GM23338 (cell line): ENCODE data around the gene BCR. TPM values are rescaled to one million over a fixed set of nuclear protein-coding genes. Genes with fewer than 3 reads are reported as not detected.

Experiments used
- ATAC-seq: fragments of 200-7000 bp; cut with Tn5 transposase; 3 replicates; pipeline ENCODE4 v1.9.1; 2020
- DNase-seq: peaks from one replicate; pipeline ENCODE4 v3.0.0-alpha.2; 2015; ENCODE audit warnings: low spot score
- H2AFZ ChIP-seq: fragments of 200-600 bp; sonication (generic); 2 replicates; pipeline ENCODE4 v1.8.0; 2016; ENCODE audit warnings: antibody characterized with exemption, mild to moderate bottlenecking, moderate library complexity
- H3F3A ChIP-seq: fragments of 200-600 bp; sonication (generic); replicated peaks from 2 replicates; pipeline ENCODE4 v1.8.0; 2017; ENCODE audit warnings: antibody characterized with exemption, mixed run types, low read depth
- H3K27ac ChIP-seq: fragments of 200-600 bp; sonication (generic); 2 replicates; pipeline ENCODE4 v1.6.1; 2016; ENCODE audit warnings: low read depth
- H3K27me3 ChIP-seq: fragments of 200-600 bp; sonication (generic); 2 replicates; pipeline ENCODE4 v1.8.0; 2016; ENCODE audit warnings: mild to moderate bottlenecking, mixed run types, moderate library complexity; ENCODE audit not compliant: insufficient read depth
- H3K36me3 ChIP-seq: fragments of 200-600 bp; sonication (generic); 2 replicates; pipeline ENCODE4 v1.8.0; 2016; ENCODE audit warnings: mild to moderate bottlenecking; ENCODE audit not compliant: insufficient read depth
- H3K4me1 ChIP-seq: fragments of 200-600 bp; sonication (generic); 2 replicates; pipeline ENCODE4 v1.8.0; 2016; ENCODE audit warnings: mild to moderate bottlenecking, moderate library complexity; ENCODE audit not compliant: insufficient read depth
- H3K4me2 ChIP-seq: fragments of 200-600 bp; sonication (generic); 2 replicates; pipeline ENCODE4 v1.7.1; 2017; ENCODE audit warnings: mixed run types
- H3K4me3 ChIP-seq: fragments of 200-600 bp; sonication (generic); 2 replicates; pipeline ENCODE4 v1.6.1; 2016; ENCODE audit warnings: mixed run types
- H3K79me2 ChIP-seq: fragments of 200-600 bp; sonication (generic); replicated peaks from 2 replicates; pipeline ENCODE4 v1.8.0; 2017; ENCODE audit warnings: mild to moderate bottlenecking; ENCODE audit not compliant: insufficient read depth
- H3K9me2 ChIP-seq: fragments of 200-600 bp; sonication (generic); 2 replicates; pipeline ENCODE4 v1.8.0; 2017; ENCODE audit not compliant: insufficient read depth
- H4K20me1 ChIP-seq: fragments of 200-600 bp; sonication (generic); replicated peaks from 2 replicates; pipeline ENCODE4 v1.8.0; 2017; ENCODE audit warnings: mild to moderate bottlenecking; ENCODE audit not compliant: insufficient read depth
- H3K27ac Mint-ChIP-seq: 2 replicates; pipeline ENCODE4 v1.8.0; 2020; ENCODE audit warnings: inconsistent platforms, mild to moderate bottlenecking, moderate library complexity, mixed read lengths
- H3K27me3 Mint-ChIP-seq: 3 replicates; pipeline ENCODE4 v1.8.0; 2022; ENCODE audit warnings: low read depth, mild to moderate bottlenecking, moderate library complexity, mixed read lengths, inconsistent platforms; ENCODE audit not compliant: insufficient read depth, poor library complexity
- H3K36me3 Mint-ChIP-seq: 3 replicates; pipeline ENCODE4 v1.8.0; 2021; ENCODE audit warnings: low read depth, mild to moderate bottlenecking, inconsistent platforms, moderate library complexity, mixed read lengths
- H3K4me1 Mint-ChIP-seq: 3 replicates; pipeline ENCODE4 v1.8.0; 2020; ENCODE audit warnings: mild to moderate bottlenecking, inconsistent platforms, mixed read lengths
- H3K4me3 Mint-ChIP-seq: 3 replicates; pipeline ENCODE4 v1.8.0; 2021; ENCODE audit warnings: moderate library complexity, mild to moderate bottlenecking, inconsistent platforms, mixed read lengths
- H3K9me3 Mint-ChIP-seq: 3 replicates; pipeline ENCODE4 v1.8.0; 2020; ENCODE audit warnings: moderate library complexity, mild to moderate bottlenecking, inconsistent platforms, mixed read lengths
- CREB1 ChIP-seq: fragments of 250-450 bp; sonication (Bioruptor Pico); IDR thresholded peaks from 2 replicates; pipeline ENCODE4 v1.5.0; 2020; ENCODE audit warnings: low read depth, mild to moderate bottlenecking, moderate library complexity
- ETS1 ChIP-seq: IDR thresholded peaks from 2 replicates; pipeline ENCODE4 v1.6.1; 2016; ENCODE audit warnings: antibody characterized with exemption
- EZH2phosphoT487 ChIP-seq: fragments of 200-600 bp; sonication (generic); IDR thresholded peaks from one replicate; pipeline ENCODE4 v1.8.1; 2018; ENCODE audit warnings: antibody characterized with exemption; ENCODE audit not compliant: unreplicated experiment
- REST ChIP-seq: IDR thresholded peaks from one replicate; pipeline ENCODE4 v1.6.1; 2018; ENCODE audit warnings: antibody characterized with exemption; ENCODE audit not compliant: unreplicated experiment
- STAT1 ChIP-seq: IDR thresholded peaks from one replicate; pipeline ENCODE4 v1.6.1; 2016; ENCODE audit warnings: antibody characterized with exemption; ENCODE audit not compliant: unreplicated experiment
- polyA plus RNA-seq: library from polyadenylated mRNA; unstranded; fragments of >200 nt; fragmentation: Nextera tagmentation; extraction: Ambion mirVana; gene quantifications from 2 replicates; pipeline ENCODE4 v1.2.1, GENCODE V29; 2016
- total RNA-seq: library from RNA; depleted of rRNA; stranded (reverse); fragments of >200 nt; shearing (Covaris generic); gene quantifications from 2 replicates; pipeline ENCODE4 v1.2.3, GENCODE V29; 2014
- TF ChIP-seq, protein P1 (sequence below): fragments of 250-450 bp; sonication (Bioruptor Pico); IDR thresholded peaks from 2 replicates; pipeline ENCODE4 v1.5.0; 2020; ENCODE audit warnings: mild to moderate bottlenecking, moderate library complexity

Gene BCR
- total and polyA plus RNA-seq, 2 experiments from 2014 or later: 17.7 to 121 TPM

- TF ChIP-seq, protein P1, sequence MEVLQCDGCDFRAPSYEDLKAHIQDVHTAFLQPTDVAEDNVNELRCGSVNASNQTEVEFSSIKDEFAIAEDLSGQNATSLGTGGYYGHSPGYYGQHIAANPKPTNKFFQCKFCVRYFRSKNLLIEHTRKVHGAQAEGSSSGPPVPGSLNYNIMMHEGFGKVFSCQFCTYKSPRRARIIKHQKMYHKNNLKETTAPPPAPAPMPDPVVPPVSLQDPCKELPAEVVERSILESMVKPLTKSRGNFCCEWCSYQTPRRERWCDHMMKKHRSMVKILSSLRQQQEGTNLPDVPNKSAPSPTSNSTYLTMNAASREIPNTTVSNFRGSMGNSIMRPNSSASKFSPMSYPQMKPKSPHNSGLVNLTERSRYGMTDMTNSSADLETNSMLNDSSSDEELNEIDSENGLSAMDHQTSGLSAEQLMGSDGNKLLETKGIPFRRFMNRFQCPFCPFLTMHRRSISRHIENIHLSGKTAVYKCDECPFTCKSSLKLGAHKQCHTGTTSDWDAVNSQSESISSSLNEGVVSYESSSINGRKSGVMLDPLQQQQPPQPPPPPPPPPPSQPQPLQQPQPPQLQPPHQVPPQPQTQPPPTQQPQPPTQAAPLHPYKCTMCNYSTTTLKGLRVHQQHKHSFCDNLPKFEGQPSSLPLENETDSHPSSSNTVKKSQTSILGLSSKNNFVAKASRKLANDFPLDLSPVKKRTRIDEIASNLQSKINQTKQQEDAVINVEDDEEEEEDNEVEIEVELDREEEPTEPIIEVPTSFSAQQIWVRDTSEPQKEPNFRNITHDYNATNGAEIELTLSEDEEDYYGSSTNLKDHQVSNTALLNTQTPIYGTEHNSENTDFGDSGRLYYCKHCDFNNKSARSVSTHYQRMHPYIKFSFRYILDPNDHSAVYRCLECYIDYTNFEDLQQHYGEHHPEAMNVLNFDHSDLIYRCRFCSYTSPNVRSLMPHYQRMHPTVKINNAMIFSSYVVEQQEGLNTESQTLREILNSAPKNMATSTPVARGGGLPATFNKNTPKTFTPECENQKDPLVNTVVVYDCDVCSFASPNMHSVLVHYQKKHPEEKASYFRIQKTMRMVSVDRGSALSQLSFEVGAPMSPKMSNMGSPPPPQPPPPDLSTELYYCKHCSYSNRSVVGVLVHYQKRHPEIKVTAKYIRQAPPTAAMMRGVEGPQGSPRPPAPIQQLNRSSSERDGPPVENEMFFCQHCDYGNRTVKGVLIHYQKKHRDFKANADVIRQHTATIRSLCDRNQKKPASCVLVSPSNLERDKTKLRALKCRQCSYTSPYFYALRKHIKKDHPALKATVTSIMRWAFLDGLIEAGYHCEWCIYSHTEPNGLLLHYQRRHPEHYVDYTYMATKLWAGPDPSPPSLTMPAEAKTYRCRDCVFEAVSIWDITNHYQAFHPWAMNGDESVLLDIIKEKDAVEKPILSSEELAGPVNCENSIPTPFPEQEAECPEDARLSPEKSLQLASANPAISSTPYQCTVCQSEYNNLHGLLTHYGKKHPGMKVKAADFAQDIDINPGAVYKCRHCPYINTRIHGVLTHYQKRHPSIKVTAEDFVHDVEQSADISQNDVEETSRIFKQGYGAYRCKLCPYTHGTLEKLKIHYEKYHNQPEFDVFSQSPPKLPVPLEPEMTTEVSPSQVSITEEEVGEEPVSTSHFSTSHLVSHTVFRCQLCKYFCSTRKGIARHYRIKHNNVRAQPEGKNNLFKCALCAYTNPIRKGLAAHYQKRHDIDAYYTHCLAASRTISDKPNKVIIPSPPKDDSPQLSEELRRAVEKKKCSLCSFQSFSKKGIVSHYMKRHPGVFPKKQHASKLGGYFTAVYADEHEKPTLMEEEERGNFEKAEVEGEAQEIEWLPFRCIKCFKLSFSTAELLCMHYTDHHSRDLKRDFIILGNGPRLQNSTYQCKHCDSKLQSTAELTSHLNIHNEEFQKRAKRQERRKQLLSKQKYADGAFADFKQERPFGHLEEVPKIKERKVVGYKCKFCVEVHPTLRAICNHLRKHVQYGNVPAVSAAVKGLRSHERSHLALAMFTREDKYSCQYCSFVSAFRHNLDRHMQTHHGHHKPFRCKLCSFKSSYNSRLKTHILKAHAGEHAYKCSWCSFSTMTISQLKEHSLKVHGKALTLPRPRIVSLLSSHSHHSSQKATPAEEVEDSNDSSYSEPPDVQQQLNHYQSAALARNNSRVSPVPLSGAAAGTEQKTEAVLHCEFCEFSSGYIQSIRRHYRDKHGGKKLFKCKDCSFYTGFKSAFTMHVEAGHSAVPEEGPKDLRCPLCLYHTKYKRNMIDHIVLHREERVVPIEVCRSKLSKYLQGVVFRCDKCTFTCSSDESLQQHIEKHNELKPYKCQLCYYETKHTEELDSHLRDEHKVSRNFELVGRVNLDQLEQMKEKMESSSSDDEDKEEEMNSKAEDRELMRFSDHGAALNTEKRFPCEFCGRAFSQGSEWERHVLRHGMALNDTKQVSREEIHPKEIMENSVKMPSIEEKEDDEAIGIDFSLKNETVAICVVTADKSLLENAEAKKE (CRISPR knock-in tag): no peak
- no peak for TF ChIP-seq REST
- no peak for TF ChIP-seq STAT1
These were observed 48.4 kb upstream of the BCR start (continued) for GRCh38 chr22:23131931-23132330.

DNA sequence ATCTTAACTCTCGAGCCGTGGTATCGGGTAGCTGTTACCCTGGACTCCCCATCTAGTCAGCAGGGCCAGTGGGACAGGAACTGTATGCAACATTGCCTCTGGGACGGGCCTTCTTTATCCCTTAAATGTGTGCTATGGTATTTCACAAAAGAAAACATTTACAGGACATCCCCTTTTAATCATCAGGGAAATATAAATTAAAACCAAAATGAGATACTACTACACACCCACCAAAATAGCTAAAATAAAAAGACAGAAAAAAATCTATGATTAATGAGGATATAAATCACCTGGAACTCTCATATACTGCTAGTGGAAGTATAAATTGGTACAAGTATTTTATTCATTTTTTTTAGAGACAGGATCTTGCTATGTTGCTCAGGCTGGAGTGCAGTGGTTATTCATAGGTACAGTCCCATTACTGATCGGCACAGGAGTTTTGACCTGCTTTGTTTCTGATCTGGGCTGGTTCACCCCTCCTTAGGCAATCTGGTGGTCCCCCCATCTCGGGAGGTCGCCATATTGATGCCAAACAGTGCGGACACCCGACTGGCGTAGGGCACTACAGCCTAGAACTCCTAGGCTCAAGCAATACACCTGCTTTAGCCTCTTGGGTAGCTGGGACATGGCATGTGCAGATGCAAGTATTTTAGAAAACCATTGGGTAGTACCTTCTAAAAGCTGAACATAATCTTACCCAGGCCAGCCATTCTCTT lies 47.8 kb upstream of the BCR start:
- Histone ChIP-seq H3K4me3 (no peak overlapping the region), H3K4me2 (no peak overlapping the region), H3K27ac (no peak overlapping the region), H3K27me3 (no peaks in the 10 kb centered on the region), H3F3A (no peaks in the 10 kb centered on the region), H2AFZ (no peak overlapping the region), H3K36me3 (no peaks in the 10 kb centered on the region), H3K4me1 (peaks cover 6% of the 10 kb centered on the region), H3K79me2 (no peaks in the 10 kb centered on the region), H4K20me1 (no peaks in the 10 kb centered on the region), H3K9me2 (no peaks in the 10 kb centered on the region)
- Mint-ChIP-seq H3K4me1 (peaks cover 6% of the 10 kb centered on the region), H3K27me3 (peaks cover 8% of the 10 kb centered on the region), H3K36me3 (no peaks in the 10 kb centered on the region), H3K27ac (no peak overlapping the region), H3K9me3 (peaks cover 2% of the 10 kb centered on the region; the same call in 1 of the 3 replicates), H3K4me3 (no peak overlapping the region)
- no peak for ATAC-seq
- no peak for DNase-seq
- TF ChIP-seq ETS1 (no peak), EZH2phosphoT487 (no peak), CREB1 (CRISPR knock-in tag) (no peak)
